ENCODE data around the gene FAM114A1.
"Not testable (repeated sequence)": the region's sequence is repeated elsewhere in the genome, so short reads cannot be mapped to it uniquely, and the experiment has no call there.

Gene FAM114A1

DNA sequence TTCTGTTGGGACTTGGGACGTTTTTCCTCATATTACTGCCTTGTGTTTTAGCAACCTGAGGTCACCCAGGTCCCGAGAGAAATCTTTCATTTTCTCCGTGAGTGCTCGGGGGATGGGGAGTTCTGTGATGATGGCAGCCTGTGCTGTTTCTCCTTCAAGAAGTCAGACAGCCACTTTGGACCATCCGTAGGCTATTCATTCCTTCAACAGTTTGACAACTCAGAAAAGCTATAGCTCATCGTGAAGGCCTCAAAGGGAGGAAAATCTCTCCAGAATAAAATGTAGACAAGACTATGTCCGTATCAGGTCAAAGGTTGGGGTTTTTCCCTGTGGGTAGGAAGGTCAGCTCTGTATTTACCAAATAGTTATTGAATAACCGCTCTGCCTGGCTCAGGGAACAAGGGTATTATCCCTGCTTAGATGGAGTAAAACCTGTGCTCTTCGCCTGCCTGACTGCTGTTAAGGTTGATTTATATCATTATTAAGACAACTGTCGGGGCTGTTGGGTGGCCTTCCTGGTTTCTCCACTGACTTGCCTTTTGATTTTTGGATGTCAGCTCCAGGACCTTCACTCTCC lies 36.6 kb downstream of the FAM114A1 start:
- no peak for DNase-seq (ENCODE audit: low spot score)

DNA sequence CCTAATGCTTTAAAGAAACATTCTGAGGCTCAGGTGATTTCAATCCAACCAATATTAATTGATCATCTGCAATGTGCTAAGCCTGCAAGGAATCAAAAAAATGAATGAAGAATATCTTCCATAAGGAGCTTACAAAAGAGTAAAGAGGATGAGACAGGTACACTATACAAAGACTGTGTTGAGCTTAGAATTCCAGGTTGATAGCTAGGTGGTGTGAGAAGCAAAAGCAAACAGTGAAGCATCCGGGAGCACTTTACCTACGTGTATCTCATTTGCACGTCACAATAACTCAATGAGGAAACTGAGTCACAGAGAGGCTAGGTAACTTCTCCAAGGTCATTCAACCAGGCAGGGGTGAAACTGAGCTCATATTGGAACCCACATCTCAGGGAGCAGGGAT lies 37.1 kb downstream of the FAM114A1 start:
- DNase-seq (ENCODE audit: low spot score), result no peak

DNA sequence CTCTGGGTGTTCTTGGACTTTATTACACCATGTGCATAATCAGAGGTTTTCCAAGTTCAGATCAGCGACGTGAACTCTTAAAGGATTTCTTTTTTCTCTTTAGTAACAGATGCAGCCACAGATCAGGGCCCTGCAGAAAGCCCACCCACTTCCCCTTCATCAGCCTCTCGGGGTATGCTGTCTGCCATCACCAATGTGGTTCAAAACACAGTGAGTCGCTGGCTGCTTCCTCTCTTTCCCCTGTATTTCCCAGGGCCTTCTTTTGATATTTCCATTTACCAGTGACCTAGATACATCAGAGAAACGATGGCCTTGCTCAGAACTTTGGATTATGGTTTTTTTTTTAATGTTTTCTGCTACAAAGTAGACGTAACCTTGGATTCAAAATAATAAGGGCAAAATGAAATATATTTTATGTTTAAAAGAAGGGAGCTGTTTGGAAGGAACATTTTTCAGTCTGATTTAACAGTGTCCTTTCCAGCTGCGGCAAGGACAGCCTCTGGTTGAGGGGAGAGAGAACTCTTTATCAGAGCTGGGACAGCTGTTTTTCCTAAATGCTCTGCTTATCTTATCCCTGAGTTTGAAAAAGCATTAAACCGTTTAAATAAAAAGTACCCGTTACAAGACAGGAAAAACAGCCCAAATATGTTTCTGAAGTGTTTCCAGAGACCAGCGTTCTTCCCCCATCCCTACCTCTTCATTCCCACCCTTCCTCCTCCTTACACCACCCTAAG lies 38.2 kb downstream of the FAM114A1 start:
- no peak for DNase-seq (ENCODE audit: low spot score)

GRCh38 chr4:38907696-38908270 lies 40.2 kb downstream of the FAM114A1 start:
- no peak for DNase-seq (ENCODE audit: low spot score)

GRCh38 chr4:38909015-38909414 lies 41.4 kb downstream of the FAM114A1 start:
- DNase-seq (ENCODE audit: low spot score), result no peak

DNA sequence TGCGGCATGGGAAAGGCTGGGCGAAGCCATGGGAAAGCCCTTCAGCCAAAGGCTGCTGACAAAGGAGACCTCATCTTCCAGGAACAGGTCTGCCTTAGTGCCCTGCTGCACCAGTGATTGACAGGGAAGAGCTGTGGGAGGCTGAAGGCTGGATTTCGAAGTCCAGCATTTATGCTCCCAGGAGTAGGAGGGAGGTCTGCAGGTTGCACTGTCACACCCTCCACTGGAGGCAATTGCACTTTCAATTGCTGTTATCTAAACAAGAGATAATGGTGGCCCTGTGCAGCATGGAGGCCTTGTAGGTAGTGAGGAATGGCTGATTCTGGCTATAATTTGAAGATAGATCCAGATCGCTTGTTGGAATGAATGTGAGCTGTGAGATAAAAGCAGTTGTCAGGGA lies 43.7 kb downstream of the FAM114A1 start:
- DNase-seq (ENCODE audit: low spot score), result no peak

- DNase-seq (ENCODE audit: low spot score), result peak; percentile 22
Observed at GRCh38 chr4:38914854-38915253, 47.2 kb downstream of the FAM114A1 start.

- DNase-seq (ENCODE audit: low spot score), result not testable (repeated sequence)
Observed at GRCh38 chr4:38916267-38916666, 48.7 kb downstream of the FAM114A1 start.

DNA sequence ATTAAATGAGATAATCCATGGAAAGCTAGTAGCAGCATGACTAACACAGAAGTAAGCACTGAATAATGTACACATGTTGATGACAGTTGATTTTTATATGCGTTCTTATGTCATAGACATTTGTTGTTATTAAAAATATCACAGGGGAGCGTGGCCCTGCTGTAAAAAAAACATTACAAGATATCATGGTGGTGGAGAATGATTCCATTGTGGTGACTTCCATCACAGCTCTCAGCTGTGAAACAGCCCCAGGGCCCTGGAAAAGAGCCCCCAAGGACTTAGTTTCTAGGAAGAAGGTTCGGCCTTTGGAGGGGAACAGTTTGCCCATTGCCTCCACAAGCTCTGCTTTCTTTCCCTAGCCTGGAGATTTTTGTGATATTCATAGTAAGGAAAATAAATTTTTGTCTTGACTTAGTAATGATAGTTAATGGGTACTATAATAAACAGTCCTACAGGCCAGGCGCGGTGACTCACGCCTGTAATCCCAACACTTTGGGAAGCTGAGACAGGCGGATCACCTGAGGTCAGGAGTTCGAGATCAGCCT lies 49.9 kb downstream of the FAM114A1 start:
- DNase-seq (ENCODE audit: low spot score), result no peak

DNA sequence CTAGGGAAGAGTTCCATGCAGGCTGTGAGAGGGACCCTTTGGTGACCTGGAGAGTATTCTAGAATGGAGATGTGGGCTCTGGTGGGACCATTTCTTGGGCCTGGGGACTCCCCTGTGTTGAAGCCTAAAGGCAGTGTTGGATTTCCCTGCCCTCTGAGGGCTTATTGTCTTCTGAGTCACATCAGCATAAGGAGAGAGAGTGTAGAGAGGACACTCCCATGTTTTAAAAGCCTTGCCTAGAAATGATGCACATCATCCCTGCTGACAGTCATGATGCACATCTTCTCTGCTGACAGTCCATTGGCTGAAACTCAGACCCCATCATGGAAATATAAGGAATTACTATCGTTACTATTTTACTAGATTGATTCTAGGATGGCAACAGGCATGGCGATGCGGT lies 51.9 kb downstream of the FAM114A1 start:
- no peak for DNase-seq (ENCODE audit: low spot score)

GRCh38 chr4:38920186-38920585 lies 52.6 kb downstream of the FAM114A1 start:
- DNase-seq (ENCODE audit: low spot score), result no peak

GRCh38 chr4:38920677-38921076 lies 53.1 kb downstream of the FAM114A1 start:
- DNase-seq (ENCODE audit: low spot score), result no peak

DNA sequence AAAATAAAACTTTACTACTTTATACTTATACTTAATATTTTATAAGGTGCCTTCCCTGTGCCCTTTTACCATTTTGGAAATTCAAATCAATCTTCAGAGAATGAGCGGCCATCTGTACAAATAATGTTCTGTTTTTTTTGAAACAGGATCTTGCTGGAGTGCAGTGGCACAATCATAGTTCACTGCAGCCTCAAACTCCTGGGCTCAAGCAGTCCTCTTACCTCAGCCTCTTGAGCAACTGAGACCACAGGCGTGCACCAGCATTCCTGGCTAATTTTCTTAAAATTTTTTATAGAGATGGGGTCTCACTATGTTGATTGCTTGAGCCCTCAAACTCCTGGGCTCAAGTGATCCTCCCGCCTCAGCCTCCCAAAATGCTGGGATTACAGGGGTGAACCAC lies 53.5 kb downstream of the FAM114A1 start:
- no peak for DNase-seq (ENCODE audit: low spot score)

- DNase-seq (ENCODE audit: low spot score), result no peak
Observed at GRCh38 chr4:38923746-38924145, 56.1 kb downstream of the FAM114A1 start.

GRCh38 chr4:38924353-38924752 lies 56.7 kb downstream of the FAM114A1 start:
- DNase-seq (ENCODE audit: low spot score), result no peak

DNA sequence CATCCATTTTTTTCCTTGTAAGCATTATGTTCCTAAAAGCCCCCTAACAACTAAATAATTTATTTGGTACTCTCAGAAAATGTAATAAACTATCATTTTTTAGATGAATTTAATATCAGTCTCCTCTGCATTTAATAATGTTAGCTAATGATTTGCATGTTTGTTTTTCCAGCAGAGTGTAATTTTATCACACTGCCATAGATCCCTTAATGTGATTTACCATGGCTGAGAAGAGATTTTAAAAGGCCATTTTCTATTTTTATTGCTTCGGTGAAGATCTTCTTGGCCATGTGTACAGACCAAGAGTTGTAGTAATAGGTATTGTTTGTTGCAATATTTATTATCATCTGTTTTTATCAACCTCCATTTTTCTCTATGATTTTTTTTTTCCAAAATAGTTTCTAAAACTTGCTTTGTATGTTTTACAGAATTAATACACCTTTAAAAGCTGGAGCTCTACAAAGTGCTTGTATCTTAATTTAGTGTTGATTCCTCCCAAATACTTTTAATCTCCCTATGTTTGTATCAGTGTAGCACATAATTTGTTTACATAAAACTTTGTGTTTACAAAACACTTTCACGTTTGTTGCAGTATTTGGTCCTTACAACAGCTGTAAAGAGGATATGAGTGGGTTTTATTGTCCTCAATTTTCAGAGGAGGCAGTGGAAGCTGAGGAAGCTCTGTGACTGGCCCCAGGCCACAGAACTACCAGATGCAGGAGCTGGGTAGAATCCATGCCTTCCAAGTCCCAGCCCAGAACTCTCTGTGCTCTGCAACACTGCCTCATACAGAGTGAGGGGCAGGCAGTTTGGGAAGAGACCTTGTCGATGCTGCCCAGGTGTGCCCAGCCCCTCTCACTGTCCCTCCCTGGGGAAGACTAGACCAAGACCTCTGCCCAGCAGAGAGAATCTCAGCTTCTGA lies 58.1 kb downstream of the FAM114A1 start:
- DNase-seq (ENCODE audit: low spot score), result no peak

DNA sequence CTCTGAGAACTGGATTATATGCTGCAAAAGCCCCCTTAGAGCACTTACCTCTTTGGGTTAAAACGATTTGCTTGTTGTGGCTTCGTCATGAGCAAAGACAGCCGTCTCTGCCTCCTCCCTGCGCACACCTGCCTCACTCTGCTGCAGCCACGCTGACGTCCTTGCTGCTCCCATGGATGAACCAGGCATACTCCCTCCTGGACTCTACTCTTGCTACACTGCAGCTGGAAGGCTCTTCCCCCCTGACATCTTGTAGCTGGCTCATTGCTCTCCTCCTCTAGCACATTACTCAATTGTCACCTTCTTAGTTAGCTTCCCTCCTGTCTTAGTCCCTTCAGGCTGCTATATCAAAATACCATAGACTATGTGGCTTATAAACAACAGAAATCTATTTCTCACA lies 59.3 kb downstream of the FAM114A1 start:
- DNase-seq (ENCODE audit: low spot score), result no peak

DNA sequence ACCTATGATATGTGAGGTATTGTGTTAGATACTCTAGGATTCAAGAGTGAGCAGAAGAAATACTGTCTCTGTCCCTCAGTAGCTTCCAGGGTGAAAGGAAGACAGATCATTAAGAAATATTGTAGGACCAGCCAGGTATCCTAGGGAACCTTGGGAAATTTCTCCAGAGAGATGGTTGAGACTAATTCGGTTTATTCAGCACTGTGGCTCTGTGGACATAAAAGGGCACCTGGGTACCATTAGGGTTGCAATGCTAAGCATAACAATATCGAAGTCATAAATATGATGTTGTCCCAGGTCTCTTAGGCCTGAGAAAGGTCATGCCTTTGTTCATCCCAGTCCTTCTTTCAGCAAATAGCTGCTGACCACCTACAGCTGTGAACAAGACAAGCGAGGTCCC lies 61.0 kb downstream of the FAM114A1 start:
- DNase-seq (ENCODE audit: low spot score), result no peak

DNA sequence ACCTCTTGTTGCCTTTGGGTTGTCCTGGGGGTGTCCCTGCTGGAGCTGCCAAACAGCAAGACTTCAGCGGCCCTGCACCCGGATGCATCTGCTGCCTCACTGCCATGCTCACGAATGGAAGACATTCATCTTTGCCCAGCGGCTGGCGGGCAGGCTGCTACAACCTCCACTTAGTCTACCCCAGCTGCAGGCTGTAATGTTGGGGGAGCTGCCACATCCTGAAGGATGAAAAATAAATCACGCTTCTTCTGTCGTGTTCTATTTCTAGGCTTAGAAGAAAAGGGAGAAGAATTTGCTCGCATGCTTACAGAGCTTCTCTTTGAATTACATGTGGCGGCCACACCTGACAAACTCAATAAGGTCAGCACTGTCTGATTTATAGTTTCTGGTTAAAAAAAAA lies 61.4 kb downstream of the FAM114A1 start:
- no peak for DNase-seq (ENCODE audit: low spot score)

DNA sequence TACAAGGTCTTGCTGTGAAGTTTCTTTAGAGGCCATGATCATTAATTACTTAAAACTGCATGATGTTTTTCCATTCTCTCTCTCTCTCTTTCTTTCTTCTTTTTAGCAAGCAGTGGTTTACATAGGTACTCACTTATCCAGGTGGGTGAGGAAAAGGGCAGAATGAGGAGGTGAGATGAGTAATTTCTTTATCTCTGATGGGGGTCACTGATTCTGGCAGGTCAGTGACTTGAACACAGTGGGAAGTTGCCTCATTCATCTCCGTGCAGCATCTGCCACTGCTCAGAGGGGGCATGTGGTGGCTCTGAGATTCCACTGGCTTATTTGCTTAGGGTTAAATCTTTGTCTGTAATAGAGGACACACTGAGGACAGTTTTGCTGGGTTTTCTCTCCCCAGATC lies 62.6 kb downstream of the FAM114A1 start:
- no peak for DNase-seq (ENCODE audit: low spot score)

DNA sequence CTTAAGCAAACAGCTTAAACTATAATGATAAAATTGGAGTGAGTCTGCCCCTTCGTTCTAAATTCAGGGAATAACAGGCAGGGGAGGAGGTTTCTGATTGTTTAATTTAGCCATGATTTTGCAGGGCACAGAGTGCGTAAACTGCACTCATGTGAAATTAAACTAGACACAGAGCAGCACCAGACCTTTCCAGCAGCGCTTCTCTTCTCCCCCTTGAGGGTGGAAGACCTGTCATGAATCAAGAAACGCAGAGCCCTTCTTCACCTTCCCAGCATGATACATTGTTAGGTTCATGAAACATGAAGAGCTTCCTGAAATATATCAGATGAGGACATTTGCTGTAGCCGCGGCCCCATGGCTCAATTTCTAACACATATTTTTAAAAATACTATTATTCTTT lies 63.1 kb downstream of the FAM114A1 start:
- DNase-seq (ENCODE audit: low spot score), result no peak

- no peak for DNase-seq (ENCODE audit: low spot score)
Observed at GRCh38 chr4:38931125-38931524, 63.5 kb downstream of the FAM114A1 start.
